Measurements from ENCODE around the gene TRIM44.

- TF ChIP-seq POLR2A (IDR thresholded peaks at IDR 0.05) (no peak), CTCF (IDR thresholded peaks at IDR 0.05) (no peak)
Measured at GRCh38 chr11:35842958-35843357, 180.4 kb downstream of the TRIM44 start.

All from thyroid gland (tissue), 4 donors.